GM12875 (cell line): ENCODE data around the gene PDK1.

Source experiments
- H3K4me3 ChIP-seq: one replicate; pipeline ENCODE4 v1.5.1; 2011; ENCODE audit warnings: low read depth, low read length, control low read depth
- CTCF ChIP-seq: IDR thresholded peaks from 2 replicates; pipeline ENCODE4 v1.5.1; 2011; ENCODE audit warnings: low read depth, mild to moderate bottlenecking, control low read depth, inconsistent platforms, low read length, moderate library complexity, borderline replicate concordance; ENCODE audit not compliant: insufficient read depth

The PDK1 gene

GRCh38 chr2:172564376-172564775, 8.5 kb downstream of the PDK1 start:
- H3K4me3 ChIP-seq: no peak overlapping the region

GRCh38 chr2:172571245-172571644, 15.4 kb downstream of the PDK1 start:
- H3K4me3 ChIP-seq: no peak overlapping the region
- TF ChIP-seq CTCF: no peak

More at GRCh38 chr2:172564376-172564775, 8.5 kb downstream of the PDK1 start:
- TF ChIP-seq CTCF: no peak

- no peak overlapping the region for H3K4me3 ChIP-seq
- no peak for TF ChIP-seq CTCF
These were observed 17.1 kb downstream of the PDK1 start for GRCh38 chr2:172572981-172573380.

GRCh38 chr2:172574965-172575364, 19.1 kb downstream of the PDK1 start:
- no peak overlapping the region for H3K4me3 ChIP-seq
- no peak for TF ChIP-seq CTCF

GRCh38 chr2:172578054-172578453, 22.2 kb downstream of the PDK1 start:
- TF ChIP-seq CTCF: no peak
- no peak overlapping the region for H3K4me3 ChIP-seq

GRCh38 chr2:172578860-172579512, 23.1 kb downstream of the PDK1 start:
- no peak for TF ChIP-seq CTCF
- H3K4me3 ChIP-seq: no peak overlapping the region

GRCh38 chr2:172580544-172580943, 24.7 kb downstream of the PDK1 start:
- no peak overlapping the region for H3K4me3 ChIP-seq
- no peak for TF ChIP-seq CTCF
